Stimulated activated CD4-positive, alpha-beta T cell treated with anti-CD3 and anti-CD28 coated beads, TNF-alpha, amount 100 ng/mL, for 48 hours (primary cell): ENCODE results near the gene GPRC5C.
"Not testable (repeated sequence)": the region's sequence is repeated elsewhere in the genome, so short reads cannot be mapped to it uniquely, and the experiment has no call there.

ENCODE experiments used
- DNase-seq, 3 donors: peaks; one replicate each; pipeline ENCODE4 v3.0.0-alpha.2; 2020; ENCODE audit warnings: low read depth in 3 of 3

Gene GPRC5C

DNA sequence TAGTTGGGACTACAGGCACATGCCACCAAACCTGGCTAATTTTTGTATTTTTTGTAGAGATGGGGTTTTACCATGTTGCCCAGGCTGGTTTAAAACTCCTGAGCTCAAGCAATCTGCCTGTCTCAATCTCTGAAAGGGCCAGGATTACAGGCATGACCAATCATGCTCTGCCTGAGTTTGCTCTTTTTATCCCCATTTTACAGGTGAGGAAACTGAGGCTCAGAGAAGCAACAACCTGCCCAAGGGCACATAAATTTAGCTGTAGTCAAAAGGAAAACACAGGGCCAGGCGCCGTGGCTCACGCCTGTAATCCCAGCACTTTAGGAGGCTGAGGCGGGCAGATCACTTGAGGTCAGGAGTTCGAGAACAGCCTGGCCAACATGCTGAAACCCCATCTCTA, 26.6 kb upstream of the GPRC5C start:
- DNase-seq: not testable (repeated sequence)

GRCh38 chr17:74407384-74407783, 24.5 kb upstream of the GPRC5C start:
- no peak for DNase-seq

DNA sequence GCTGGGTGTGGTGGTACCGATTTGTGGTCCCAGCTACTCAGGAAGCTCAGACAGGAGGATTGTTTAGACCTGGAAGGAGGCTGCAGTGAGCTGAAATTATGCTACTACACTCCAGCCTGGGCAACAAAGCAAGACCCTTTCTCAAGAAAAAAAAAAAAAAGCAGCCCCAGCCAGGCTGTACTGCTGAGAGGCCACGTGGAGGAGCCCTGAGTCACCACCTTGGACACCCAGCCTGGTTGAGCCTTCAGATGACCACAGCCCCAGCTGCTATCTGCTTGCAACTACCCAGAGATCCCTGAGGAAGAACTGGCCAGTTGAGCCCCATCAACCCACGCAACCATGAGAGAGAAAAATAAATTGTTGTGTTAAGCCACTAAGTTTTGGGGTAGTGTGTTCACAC, 23.6 kb upstream of the GPRC5C start:
- DNase-seq: no peak

DNA sequence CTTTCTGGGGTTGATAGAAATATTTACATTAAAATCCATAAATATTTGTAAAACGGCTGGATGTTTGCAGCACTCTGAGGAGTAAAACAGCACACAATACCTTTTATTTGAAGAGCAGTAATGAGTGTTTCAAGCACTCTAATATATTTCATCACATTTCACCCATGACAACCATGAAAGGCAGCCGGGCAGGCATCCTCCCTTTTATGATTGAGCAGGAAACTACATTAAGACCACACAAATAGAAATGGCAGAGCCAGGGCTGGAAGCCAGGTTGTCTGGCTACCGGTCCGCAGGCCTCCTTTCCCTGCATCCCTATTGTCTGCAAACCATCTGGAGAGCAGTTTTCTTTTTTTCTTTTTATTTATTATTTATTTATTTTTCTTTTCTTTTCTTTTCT, 23.1 kb upstream of the GPRC5C start:
- no peak for DNase-seq

- DNase-seq: no peak
Observed at GRCh38 chr17:74410001-74410443, 21.9 kb upstream of the GPRC5C start.

DNA sequence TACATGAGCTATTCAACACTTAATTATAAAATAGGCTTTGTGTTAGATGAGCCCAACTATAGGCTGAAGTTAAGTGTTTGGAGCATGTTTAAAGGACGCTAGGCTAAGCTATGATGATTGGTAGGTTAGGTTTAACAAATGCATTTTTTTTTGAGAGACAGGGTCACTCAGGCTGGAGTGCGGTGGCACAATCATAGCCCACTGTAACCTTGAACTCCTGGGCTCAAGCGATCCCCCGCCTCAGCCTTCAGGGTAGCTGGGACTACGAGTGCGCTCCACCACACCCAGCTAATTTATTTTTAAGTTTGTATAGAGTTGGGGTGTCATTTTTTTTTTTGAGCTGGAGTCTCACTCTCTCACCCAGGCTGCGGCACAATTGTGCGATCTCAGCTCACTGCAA, 19.3 kb upstream of the GPRC5C start:
- DNase-seq: no peak

- no peak for DNase-seq
Observed at GRCh38 chr17:74413491-74413890, 18.4 kb upstream of the GPRC5C start.

GRCh38 chr17:74414510-74414909, 17.4 kb upstream of the GPRC5C start:
- no peak for DNase-seq

GRCh38 chr17:74415608-74416396, 16.1 kb upstream of the GPRC5C start:
- DNase-seq: no peak

- DNase-seq: no peak
Observed at GRCh38 chr17:74417178-74418045, 14.5 kb upstream of the GPRC5C start.

DNA sequence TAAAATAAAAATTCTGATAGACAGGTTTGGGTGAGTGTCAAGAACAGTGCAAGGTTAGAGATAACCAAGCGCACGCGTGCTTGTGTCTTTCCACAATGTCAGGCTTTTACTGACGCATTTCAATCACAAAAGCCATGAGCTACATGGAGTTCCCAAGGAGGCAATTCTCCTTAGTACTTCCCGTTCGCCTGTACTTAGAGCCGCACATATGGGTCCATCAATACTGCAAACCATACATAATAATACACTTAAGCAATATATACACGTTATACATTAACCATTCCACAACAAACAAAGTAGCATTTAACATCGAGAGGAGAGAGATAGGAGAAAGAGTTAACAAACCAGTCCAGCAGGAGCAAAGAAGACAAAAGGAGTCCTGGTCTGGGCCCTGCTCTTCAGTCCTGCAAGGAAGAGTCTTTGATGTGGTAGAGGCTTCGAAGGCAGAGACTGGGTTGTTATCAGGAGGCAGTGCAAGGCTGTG, 11.9 kb upstream of the GPRC5C start:
- DNase-seq: no peak

GRCh38 chr17:74424117-74424516, 7.8 kb upstream of the GPRC5C start:
- DNase-seq: no peak

DNA sequence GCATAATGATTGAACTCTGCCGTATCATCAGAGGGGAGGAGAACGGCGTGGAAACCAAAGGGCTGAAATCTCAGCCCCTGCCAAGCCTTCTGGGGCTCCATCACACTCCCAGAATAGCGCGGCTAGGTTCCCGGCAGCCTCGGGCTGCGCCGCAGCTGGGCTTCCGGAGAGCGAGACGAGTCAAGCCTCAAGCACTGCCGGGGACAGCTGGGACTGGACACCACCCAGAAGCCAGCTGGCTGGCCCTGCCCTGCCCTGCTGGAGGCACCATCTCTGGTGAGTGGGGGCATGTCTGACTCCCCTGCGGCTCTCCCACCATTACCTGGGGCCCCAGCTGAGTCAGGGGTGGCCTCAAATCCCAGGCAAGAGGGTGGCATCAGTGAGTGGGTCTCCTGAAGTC, 7.2 kb upstream of the GPRC5C start:
- no peak for DNase-seq

DNA sequence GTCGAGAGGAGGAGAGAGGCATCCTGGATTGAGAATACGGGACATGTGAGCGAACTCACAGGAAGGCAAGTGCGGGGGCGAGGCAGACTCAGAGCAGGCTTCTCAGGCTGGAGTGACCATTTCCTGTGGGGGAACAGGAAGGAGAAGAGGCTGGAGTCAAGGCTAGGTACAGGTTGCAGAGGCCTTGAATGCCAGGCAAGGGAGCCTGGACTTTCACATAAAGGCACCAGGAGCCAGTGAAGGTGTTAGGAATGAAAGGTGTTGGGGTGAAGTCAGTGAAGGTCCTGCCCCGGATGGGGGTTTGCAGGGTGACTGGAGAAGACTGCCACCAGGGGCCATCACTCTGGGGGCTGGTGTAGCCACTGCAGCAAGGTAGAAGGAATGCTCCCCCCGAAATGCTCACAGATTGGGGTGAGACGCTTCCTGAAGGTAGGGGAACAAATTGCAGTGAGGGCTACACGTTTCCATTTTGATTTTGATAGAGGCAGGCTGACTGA, 5.3 kb upstream of the GPRC5C start:
- no peak for DNase-seq

GRCh38 chr17:74427048-74427762, 4.7 kb upstream of the GPRC5C start:
- DNase-seq: no peak

DNA sequence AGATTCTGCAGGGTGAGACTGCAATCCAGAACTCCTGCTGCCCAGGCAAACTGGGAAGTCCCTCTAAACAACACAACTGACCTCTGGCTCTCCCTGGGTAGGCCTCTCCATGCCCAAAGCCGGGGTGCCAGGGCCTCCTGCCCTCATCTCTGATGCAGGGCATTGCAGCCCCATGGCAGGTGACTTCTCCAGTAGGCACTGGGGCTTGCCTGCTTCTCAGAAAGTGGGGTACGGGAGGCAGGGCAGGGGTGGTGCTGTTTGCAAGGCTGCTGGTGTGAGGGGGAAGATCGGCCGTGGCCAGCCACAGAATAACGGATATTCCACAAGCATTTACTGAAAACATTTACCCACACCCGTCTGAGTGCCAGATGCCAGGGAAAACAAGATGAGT, 4.1 kb upstream of the GPRC5C start:
- no peak for DNase-seq

GRCh38 chr17:74429604-74430384, 2.1 kb upstream of the GPRC5C start:
- no peak for DNase-seq

DNA sequence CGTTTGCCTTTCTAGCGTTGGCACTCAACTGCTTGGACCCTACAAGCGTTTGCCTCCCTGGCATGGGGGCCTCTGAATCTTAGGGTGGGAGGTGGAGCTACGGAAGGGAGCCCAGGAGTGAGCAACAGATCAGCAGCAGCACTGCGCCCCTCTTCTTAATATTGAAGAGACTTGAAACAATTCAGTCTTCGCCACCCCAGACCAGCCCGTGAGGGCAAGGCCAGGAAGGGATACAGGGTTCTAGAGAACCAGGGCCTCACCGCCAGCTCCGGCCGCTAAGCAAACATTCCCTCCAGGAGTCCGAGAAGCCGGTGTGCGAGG, 1.5 kb upstream of the GPRC5C start:
- DNase-seq: no peak

DNA sequence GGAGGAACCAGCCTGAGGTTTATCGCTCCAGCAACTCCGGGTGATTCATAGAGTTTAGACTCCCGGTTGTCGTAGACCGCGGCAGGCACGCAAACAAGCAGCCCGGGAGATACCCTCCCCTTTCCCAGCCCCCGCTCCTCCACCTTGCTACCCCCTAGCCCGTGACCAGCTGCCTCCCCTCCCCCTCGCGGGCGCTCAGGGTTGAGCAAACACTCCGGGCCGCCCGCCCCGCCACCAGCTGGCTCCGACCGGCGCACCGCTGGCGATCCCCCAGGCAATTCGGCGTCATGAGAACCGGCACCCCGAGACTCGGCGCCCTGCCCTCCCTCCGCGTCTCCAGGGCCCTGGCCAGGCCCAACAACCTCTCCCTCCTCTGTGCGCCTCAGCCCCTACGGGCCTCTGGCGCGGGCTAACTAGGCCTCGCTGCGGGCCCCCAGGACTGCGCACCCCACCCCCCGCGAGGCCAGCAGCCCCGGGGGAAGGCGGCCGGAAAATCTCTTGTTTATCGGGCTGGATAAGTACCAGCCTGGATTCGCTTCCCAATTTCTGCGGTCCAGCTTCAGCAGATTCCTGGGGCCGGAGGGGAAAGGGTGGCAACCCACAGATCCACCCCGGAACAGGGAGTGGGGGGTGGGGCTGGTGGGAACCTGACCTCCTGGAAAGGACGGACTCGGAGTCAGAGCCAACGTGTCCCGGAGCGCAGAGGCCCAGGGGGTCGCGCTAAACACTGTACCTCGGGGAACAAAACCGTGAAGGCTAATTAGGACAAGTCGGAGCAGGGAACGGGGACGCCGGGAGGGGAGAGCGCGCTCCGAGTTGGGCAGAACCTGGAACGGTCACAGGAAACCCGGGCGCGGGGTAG, 951 bp upstream of the GPRC5C start:
- DNase-seq: no peak

DNA sequence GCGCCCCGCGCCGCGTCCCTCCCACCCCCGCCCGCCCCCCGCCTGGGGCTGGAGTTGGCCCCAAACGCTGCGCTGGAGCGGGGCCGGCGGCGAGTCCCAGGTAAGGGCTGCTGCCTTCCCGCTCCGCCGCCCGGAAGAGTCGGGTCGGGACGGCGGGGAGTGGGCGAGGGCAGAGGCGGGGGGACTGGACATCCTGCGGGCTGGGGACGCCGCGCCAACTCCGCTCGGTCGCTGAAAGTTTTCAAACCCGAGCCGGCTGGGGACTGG, 469 bp downstream of the GPRC5C start:
- DNase-seq: no peak
